Esophagus muscularis mucosa (tissue), 4 donors: ENCODE data around the gene TXNDC11.

ENCODE experiments used
- EP300 ChIP-seq: sonication (generic); formaldehyde crosslinking; IDR thresholded peaks from one replicate; pipeline ENCODE4 v1.6.1; 2017; ENCODE audit warnings: antibody characterized with exemption
- POLR2AphosphoS5 ChIP-seq, 2 donors: sonication (generic); formaldehyde crosslinking; IDR thresholded peaks; one replicate each; pipeline ENCODE4 v1.6.1; 2017; ENCODE audit warnings: antibody characterized with exemption in 2 of 2
- TF ChIP-seq, protein P1 (sequence below), 3 experiments: fragments of 200-600 bp in 2 of 3; fragments of 450-650 bp in 1 of 3; sonication (generic) in 2 of 3; IDR thresholded peaks; one replicate each; pipeline ENCODE4 v1.5.1; 2017 to 2019; ENCODE audit warnings: antibody characterized with exemption in 3 of 3, mild to moderate bottlenecking in 2 of 3, moderate library complexity in 1 of 3

DNA sequence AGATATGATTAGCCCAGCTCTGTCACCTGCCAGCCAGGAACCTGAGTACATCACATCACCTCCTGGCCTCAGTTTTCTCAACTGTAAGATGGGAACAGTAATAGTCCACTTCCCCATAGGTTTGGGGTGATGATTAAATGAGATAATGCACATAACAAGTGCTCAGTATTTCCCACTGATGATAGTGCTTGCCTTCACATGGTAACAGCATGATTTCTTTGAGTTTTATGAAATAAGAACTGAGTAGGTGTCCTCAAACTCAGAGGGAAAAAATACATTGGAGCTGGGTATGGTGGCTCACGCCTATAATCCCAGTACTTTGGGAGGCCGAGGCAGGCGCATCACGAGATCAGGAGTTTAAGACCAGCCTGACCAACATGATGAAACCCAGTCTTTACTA lies 104.5 kb downstream of the TXNDC11 start:
- TF ChIP-seq, protein P1, sequence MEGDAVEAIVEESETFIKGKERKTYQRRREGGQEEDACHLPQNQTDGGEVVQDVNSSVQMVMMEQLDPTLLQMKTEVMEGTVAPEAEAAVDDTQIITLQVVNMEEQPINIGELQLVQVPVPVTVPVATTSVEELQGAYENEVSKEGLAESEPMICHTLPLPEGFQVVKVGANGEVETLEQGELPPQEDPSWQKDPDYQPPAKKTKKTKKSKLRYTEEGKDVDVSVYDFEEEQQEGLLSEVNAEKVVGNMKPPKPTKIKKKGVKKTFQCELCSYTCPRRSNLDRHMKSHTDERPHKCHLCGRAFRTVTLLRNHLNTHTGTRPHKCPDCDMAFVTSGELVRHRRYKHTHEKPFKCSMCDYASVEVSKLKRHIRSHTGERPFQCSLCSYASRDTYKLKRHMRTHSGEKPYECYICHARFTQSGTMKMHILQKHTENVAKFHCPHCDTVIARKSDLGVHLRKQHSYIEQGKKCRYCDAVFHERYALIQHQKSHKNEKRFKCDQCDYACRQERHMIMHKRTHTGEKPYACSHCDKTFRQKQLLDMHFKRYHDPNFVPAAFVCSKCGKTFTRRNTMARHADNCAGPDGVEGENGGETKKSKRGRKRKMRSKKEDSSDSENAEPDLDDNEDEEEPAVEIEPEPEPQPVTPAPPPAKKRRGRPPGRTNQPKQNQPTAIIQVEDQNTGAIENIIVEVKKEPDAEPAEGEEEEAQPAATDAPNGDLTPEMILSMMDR (IDR thresholded peaks at IDR 0.05) = no peak
- no peak for TF ChIP-seq EP300
- no peak for TF ChIP-seq POLR2AphosphoS5 (IDR thresholded peaks at IDR 0.05)
